Small intestine (tissue), 7 donors: ENCODE data around the gene GMDS. TPM values are rescaled to one million over a fixed set of nuclear protein-coding genes. Genes with fewer than 3 reads are reported as not detected.
"Not testable (repeated sequence)": the region's sequence is repeated elsewhere in the genome, so short reads cannot be mapped to it uniquely, and the experiment has no call there.

ENCODE experiments used
- DNase-seq, 2 donors: peaks; one replicate each; pipeline versions ENCODE4 v3.0.0 to v3.0.0-alpha.2; 2013
- FAIRE-seq: peaks from 2 replicates; lab custom pipeline; 2012; peaks lifted over from hg19 to GRCh38; lab: Jason Lieb, UNC
- H3K27ac ChIP-seq, 3 donors: one replicate each; pipeline ENCODE4 v1.5.1; 2013; ENCODE audit warnings: low read length in 2 of 3, mild to moderate bottlenecking in 2 of 3, control low read depth in 1 of 3, inconsistent platforms in 1 of 3, low read depth in 1 of 3, moderate library complexity in 1 of 3
- H3K27me3 ChIP-seq, 3 donors: one replicate each; pipeline ENCODE4 v1.6.1; 2013; ENCODE audit warnings: low read length in 3 of 3, inconsistent platforms in 1 of 3; ENCODE audit not compliant: control insufficient read depth in 3 of 3, insufficient read depth in 3 of 3
- H3K36me3 ChIP-seq, 3 donors: one replicate each; pipeline ENCODE4 v1.6.1; 2013; ENCODE audit warnings: low read length in 3 of 3, inconsistent platforms in 1 of 3, low read depth in 1 of 3, mild to moderate bottlenecking in 1 of 3, moderate library complexity in 1 of 3; ENCODE audit not compliant: control insufficient read depth in 3 of 3, insufficient read depth in 2 of 3
- H3K4me1 ChIP-seq, 3 donors: one replicate each; pipeline ENCODE4 v1.6.1; 2013; ENCODE audit warnings: low read length in 2 of 3, inconsistent platforms in 1 of 3, low read depth in 1 of 3, mild to moderate bottlenecking in 1 of 3, moderate library complexity in 1 of 3; ENCODE audit not compliant: control insufficient read depth in 3 of 3, insufficient read depth in 2 of 3
- H3K4me3 ChIP-seq, 3 donors: one replicate each; pipeline ENCODE4 v1.5.1; 2013; ENCODE audit warnings: low read length in 3 of 3, control low read depth in 1 of 3, inconsistent platforms in 1 of 3, low read depth in 1 of 3, mild to moderate bottlenecking in 1 of 3, moderate library complexity in 1 of 3
- H3K9me3 ChIP-seq, 2 donors: one replicate each; pipeline ENCODE4 v1.6.1; 2013; ENCODE audit warnings: low read depth in 1 of 2, low read length in 1 of 2; ENCODE audit not compliant: control insufficient read depth in 2 of 2, insufficient read depth in 1 of 2
- WGBS, 3 donors: extraction: QIAGEN DNeasy Blood & Tissue Kit; methylation state at CpG; one replicate each; pipeline ENCODE4 v1.1.7; 2013; 5-methylcytosine and 5-hydroxymethylcytosine counted together
- polyA plus RNA-seq, 4 donors: library from polyadenylated mRNA; stranded (reverse) in 3 of 4; unstranded in 1 of 4; fragments of 200-250 nt in 3 of 4; fragments of 120-200 nt in 1 of 4; gene quantifications; one replicate each; pipeline versions ENCODE4 v1.2.1 to v1.2.3, GENCODE V29; 2013
- donor health status: healthy with polysubstance abuse.
- donor health status: control.
- donor health status: control.
- donor health status: Bipolar disorder and iron deficiency.
- donor health status: healthy.

GMDS gene
- polyA plus RNA-seq, 4 donors = 64.5 to 243 (median 200) TPM

- H3K9me3 ChIP-seq = peaks cover 1 to 6% of the 10 kb centered on the region in 2 donors
- peaks cover 0 to 5% (median 5%) of the 10 kb centered on the region in 3 donors for H3K4me1 ChIP-seq
- no peak overlapping the region for H3K27ac ChIP-seq
- no peak overlapping the region for H3K4me3 ChIP-seq
- 17 to 48% (median 32%) methylated on average over 7 of the region's 7 CpGs for WGBS, 3 donors
- DNase-seq = peak in 1 of 2 donors; percentile 37
- H3K27me3 ChIP-seq = peaks cover 0 to 2% (median 0%) of the 10 kb centered on the region in 3 donors
- FAIRE-seq = no peak
- peaks cover 0 to 7% (median 3%) of the 10 kb centered on the region in 3 donors for H3K36me3 ChIP-seq
Measured at GRCh38 chr6:1850840-1851157, 394.6 kb downstream of the GMDS start.

- peak; percentile 40 to 70 for DNase-seq
- 16 to 58% (median 29%) methylated on average over 8 of the region's 8 CpGs for WGBS, 3 donors
- no peak overlapping the region for H3K4me3 ChIP-seq
- H3K27ac ChIP-seq = no peak overlapping the region
- H3K27me3 ChIP-seq = peaks cover 0 to 2% (median 0%) of the 10 kb centered on the region in 3 donors
- peaks cover 0 to 5% (median 5%) of the 10 kb centered on the region in 3 donors for H3K4me1 ChIP-seq
- no peak for FAIRE-seq
- peaks cover 0 to 7% (median 3%) of the 10 kb centered on the region in 3 donors for H3K36me3 ChIP-seq
- peaks cover 1 to 10% of the 10 kb centered on the region in 2 donors for H3K9me3 ChIP-seq
Measured at GRCh38 chr6:1850121-1850839, 395.1 kb downstream of the GMDS start.

GRCh38 chr6:1849691-1850090 lies 395.7 kb downstream of the GMDS start:
- peaks cover 0 to 5% (median 5%) of the 10 kb centered on the region in 3 donors for H3K4me1 ChIP-seq
- peaks cover 0 to 2% (median 0%) of the 10 kb centered on the region in 3 donors for H3K27me3 ChIP-seq
- DNase-seq (no peak), FAIRE-seq (no peak)
- peaks cover 0 to 7% (median 3%) of the 10 kb centered on the region in 3 donors for H3K36me3 ChIP-seq
- H3K4me3 ChIP-seq = no peak overlapping the region
- H3K9me3 ChIP-seq = peaks cover 1 to 10% of the 10 kb centered on the region in 2 donors
- WGBS, 3 donors = 37 to 52% (median 38%) methylated on average over 5 of the region's 5 CpGs
- no peak overlapping the region for H3K27ac ChIP-seq

DNA sequence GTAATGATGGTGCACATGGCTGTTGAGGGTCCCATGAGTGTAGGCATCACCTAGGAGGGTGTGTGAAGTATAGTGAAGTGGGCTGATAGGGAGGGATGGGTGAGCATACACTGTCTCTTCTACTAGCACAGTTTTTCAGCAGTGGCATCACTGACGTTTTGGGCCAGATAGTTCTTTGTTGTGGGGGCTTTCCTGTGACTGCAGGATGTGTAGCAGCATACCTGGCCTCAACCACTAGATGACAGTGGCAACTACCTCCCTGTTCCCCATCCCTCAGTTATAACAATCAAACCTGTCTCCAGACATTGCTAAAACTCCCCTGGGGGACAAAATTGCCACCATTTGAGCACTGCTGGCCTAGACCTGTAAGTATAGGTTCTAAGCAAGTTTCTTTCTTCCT lies 396.7 kb downstream of the GMDS start:
- Histone ChIP-seq H3K9me3 (peaks cover 1 to 10% of the 10 kb centered on the region in 2 donors), H3K36me3 (peaks cover 0 to 7% (median 3%) of the 10 kb centered on the region in 3 donors), H3K4me1 (peaks cover 0 to 5% (median 5%) of the 10 kb centered on the region in 3 donors), H3K4me3 (no peak overlapping the region), H3K27ac (no peak overlapping the region), H3K27me3 (peaks cover 0 to 2% (median 0%) of the 10 kb centered on the region in 3 donors)
- 71 to 91% (median 89%) methylated on average over 1 of the region's 1 CpG for WGBS, 3 donors
- no peak for DNase-seq
- no peak for FAIRE-seq

DNA sequence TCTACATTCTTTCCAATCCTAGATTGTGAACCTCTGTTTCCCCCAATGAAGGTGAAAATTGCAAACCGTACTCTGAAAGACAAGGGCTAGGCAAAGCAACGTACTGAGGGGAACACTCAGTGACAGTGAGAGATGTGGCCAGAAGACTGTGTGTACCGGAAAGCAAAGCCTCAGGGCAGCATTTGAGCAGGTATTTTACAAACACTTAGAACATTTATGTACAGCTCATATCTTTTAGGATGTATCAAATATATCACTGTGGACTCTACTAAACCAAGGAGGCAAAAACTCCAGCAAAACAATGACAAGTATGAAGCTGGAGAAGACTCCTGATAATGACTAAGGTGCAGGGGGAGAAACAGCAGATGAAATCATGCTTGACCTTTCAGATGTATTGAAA lies 398.8 kb downstream of the GMDS start:
- FAIRE-seq = no peak
- no peak overlapping the region for H3K27ac ChIP-seq

GRCh38 chr6:1845543-1845942 lies 399.9 kb downstream of the GMDS start:
- not testable (repeated sequence) for H3K4me1 ChIP-seq, H3K9me3 ChIP-seq, H3K36me3 ChIP-seq, FAIRE-seq, H3K27me3 ChIP-seq, H3K27ac ChIP-seq, DNase-seq, H3K4me3 ChIP-seq
- WGBS, 3 donors = 96 to 98% (median 98%) methylated on average over 5 of the region's 5 CpGs

More for the DNA sequence above, 398.8 kb downstream of the GMDS start:
- Histone ChIP-seq H3K9me3 (peaks cover 1 to 8% of the 10 kb centered on the region in 2 donors), H3K36me3 (peaks cover 0 to 9% (median 5%) of the 10 kb centered on the region in 3 donors), H3K27me3 (peaks cover 0 to 2% (median 0%) of the 10 kb centered on the region in 3 donors), H3K4me3 (no peak overlapping the region), H3K4me1 (peaks cover 0 to 5% (median 3%) of the 10 kb centered on the region in 3 donors)
- no peak for DNase-seq
- WGBS, 3 donors = 97 to 98% (median 98%) methylated on average over 3 of the region's 3 CpGs

DNA sequence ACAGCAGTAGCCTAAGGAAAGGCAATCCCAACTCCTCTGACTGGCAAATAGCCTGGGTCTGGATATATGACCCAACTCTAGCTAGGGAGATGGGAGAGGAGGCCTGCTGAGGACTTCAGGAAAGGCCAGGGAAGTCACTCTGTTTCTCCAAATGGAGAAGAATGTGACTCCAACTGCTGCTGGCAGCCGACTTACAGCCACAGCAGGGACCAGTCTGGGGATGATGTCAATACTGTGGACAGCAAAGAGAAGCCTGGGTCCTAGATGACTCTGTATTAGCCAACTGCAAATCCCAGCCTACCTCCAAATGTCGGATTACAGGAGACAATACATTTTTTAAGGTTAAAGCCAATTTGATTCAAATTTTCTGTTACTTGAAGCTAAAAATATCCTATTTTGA lies 403.1 kb downstream of the GMDS start:
- peaks cover 0 to 8% of the 10 kb centered on the region in 2 donors for H3K9me3 ChIP-seq
- H3K27ac ChIP-seq = no peak overlapping the region
- DNase-seq (no peak), FAIRE-seq (no peak)
- H3K36me3 ChIP-seq = peaks cover 0 to 9% (median 2%) of the 10 kb centered on the region in 3 donors
- H3K4me3 ChIP-seq = no peak overlapping the region
- no peaks in the 10 kb centered on the region for H3K4me1 ChIP-seq
- H3K27me3 ChIP-seq = no peaks in the 10 kb centered on the region
- 86 to 91% (median 88%) methylated on average over 2 of the region's 2 CpGs for WGBS, 3 donors

GRCh38 chr6:1841136-1841535 lies 404.3 kb downstream of the GMDS start:
- Histone ChIP-seq H3K36me3 (peaks cover 0 to 6% (median 2%) of the 10 kb centered on the region in 3 donors), H3K27ac (no peak overlapping the region), H3K4me1 (no peaks in the 10 kb centered on the region), H3K4me3 (no peak overlapping the region), H3K27me3 (no peaks in the 10 kb centered on the region), H3K9me3 (peaks cover 0 to 8% of the 10 kb centered on the region in 2 donors)
- DNase-seq = no peak
- no peak for FAIRE-seq
- WGBS, 3 donors = 51 to 63% (median 63%) methylated on average over 3 of the region's 3 CpGs
